Tibial artery (tissue), 4 donors: Measurements from ENCODE around the gene USE1.
A peak's percentile ranks its signal among the peaks of the same experiment; 100 is the strongest.

Experiments used
- DNase-seq, 2 donors: peaks; one replicate each; pipeline ENCODE4 v3.0.0-alpha.2; 2019
- H3K27ac ChIP-seq, 2 donors: fragments of 200-600 bp; sonication (generic) in 1 of 2; 1 replicate in 1 of 2; 2 replicates in 1 of 2; pipeline ENCODE4 v1.5.1; 2018 to 2019; ENCODE audit warnings: mild to moderate bottlenecking in 1 of 2
- H3K27me3 ChIP-seq, 2 donors: fragments of 200-600 bp; sonication (generic) in 1 of 2; one replicate each; pipeline versions ENCODE4 v1.5.1 to v1.6.0; 2016 to 2019
- H3K36me3 ChIP-seq, 3 donors: fragments of 200-600 bp; sonication (generic) in 2 of 3; one replicate each; pipeline ENCODE4 v1.5.1; 2016 to 2019; ENCODE audit warnings: mild to moderate bottlenecking in 2 of 3
- H3K4me1 ChIP-seq, 4 donors: fragments of 200-600 bp; sonication (generic) in 2 of 4; 1 replicate in 3 of 4; 2 replicates in 1 of 4; pipeline ENCODE4 v1.5.1; 2016 to 2019
- H3K4me3 ChIP-seq, 2 donors: fragments of 200-600 bp; sonication (generic) in 1 of 2; 1 replicate in 1 of 2; 2 replicates in 1 of 2; pipeline ENCODE4 v1.5.1; 2018 to 2019; ENCODE audit warnings: mild to moderate bottlenecking in 2 of 2
- H3K9me3 ChIP-seq, 3 donors: fragments of 200-600 bp; sonication (generic) in 1 of 3; one replicate each; pipeline ENCODE4 v1.5.1; 2016 to 2019
- CTCF ChIP-seq, 2 experiments: fragments of 200-600 bp in 1 of 2; fragments of 450-650 bp in 1 of 2; IDR thresholded peaks; one replicate each; pipeline ENCODE4 v1.5.1; 2017 to 2019; ENCODE audit warnings: antibody characterized with exemption in 2 of 2, mild to moderate bottlenecking in 1 of 2, moderate library complexity in 1 of 2
- intact Hi-C: fragments of 100-400 bp; cut with DNase I; formaldehyde crosslinking; loops from one replicate; pipeline ENCODE4 v1.15.0; 2023; ENCODE audit warnings: low total_unique reads

The USE1 gene, protein sequence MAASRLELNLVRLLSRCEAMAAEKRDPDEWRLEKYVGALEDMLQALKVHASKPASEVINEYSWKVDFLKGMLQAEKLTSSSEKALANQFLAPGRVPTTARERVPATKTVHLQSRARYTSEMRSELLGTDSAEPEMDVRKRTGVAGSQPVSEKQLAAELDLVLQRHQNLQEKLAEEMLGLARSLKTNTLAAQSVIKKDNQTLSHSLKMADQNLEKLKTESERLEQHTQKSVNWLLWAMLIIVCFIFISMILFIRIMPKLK

GRCh38 chr19:17215127-17215971, at the start of gene USE1:
Gene USE1, plus strand, starts transcription at chr19:17215357. Its CDS starts 49 bp downstream, at chr19:17215406.
- H3K27me3 ChIP-seq, result no peaks in the 10 kb centered on the region
- peaks cover 0 to 22% (median 16%) of the 10 kb centered on the region in 4 donors for H3K4me1 ChIP-seq
- peak; percentile 94 for DNase-seq
- peak within 1 kb of the TSS; percentile 89 to 91 for H3K27ac ChIP-seq
- H3K36me3 ChIP-seq, result peaks cover 37 to 63% (median 47%) of the 10 kb centered on the region in 3 donors
- intact Hi-C loops, result no loop called here
- no peak for TF ChIP-seq CTCF (IDR thresholded peaks at IDR 0.05)
- no peaks in the 10 kb centered on the region for H3K9me3 ChIP-seq
- H3K4me3 ChIP-seq, result peak within 1 kb of the TSS; percentile 66 to 93

- Histone ChIP-seq H3K4me3 (no peak overlapping the region), H3K36me3 (peaks cover 90 to 100% (median 93%) of the 10 kb centered on the region in 3 donors), H3K4me1 (no peaks in the 10 kb centered on the region), H3K9me3 (no peaks in the 10 kb centered on the region), H3K27ac (no peak overlapping the region), H3K27me3 (no peaks in the 10 kb centered on the region)
- intact Hi-C loops, result no loop called here
- TF ChIP-seq CTCF (IDR thresholded peaks at IDR 0.05), result no peak
- DNase-seq, result no peak
Measured at GRCh38 chr19:17165715-17166114, 49.4 kb upstream of the USE1 start.

DNA sequence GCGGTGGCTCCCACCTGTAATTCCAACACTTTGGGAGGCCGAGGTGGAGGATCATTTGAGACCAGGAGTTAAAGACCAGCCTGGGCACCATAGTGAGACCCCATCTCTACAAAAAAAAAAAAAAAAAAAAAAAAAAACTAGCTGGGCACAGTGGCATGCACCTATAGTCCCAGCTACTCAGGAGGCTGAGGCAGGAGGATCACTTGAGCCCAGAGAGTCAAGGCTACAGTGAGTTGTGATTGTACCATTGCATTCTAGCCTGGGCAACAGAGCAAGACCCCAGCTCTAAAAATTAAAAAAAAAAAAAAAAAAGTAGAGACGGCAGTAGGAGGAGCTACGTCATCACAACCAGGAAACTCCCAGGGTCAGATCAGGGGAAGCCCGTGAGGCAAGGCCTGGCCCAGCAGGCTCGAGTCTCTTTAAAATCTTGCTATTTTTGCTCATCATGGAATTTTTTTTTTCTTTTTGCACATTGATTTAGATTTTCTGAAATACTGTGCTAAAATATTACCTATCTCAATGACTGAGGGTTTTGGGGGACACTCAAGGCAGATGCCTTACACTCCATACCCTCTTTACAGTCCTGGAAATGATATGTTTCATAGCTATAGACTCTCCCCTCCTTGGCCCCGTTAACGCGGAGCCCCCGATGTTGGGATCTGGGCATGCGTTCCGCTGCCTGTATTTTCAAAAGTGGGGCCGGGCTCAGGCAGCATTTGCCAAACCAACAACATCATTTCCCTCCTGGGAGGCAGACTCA, 44.4 kb upstream of the USE1 start:
- intact Hi-C loops, result no loop called here
- no peak overlapping the region for H3K4me3 ChIP-seq
- TF ChIP-seq CTCF (IDR thresholded peaks at IDR 0.05), result no peak
- H3K4me1 ChIP-seq, result no peaks in the 10 kb centered on the region
- no peak for DNase-seq
- peaks cover 89 to 100% (median 90%) of the 10 kb centered on the region in 3 donors for H3K36me3 ChIP-seq
- no peaks in the 10 kb centered on the region for H3K27me3 ChIP-seq
- H3K9me3 ChIP-seq, result no peaks in the 10 kb centered on the region
- no peak overlapping the region for H3K27ac ChIP-seq

GRCh38 chr19:17171874-17172273, 43.3 kb upstream of the USE1 start:
- no peak overlapping the region for H3K27ac ChIP-seq
- H3K27me3 ChIP-seq, result no peaks in the 10 kb centered on the region
- H3K4me1 ChIP-seq, result no peaks in the 10 kb centered on the region
- TF ChIP-seq CTCF (IDR thresholded peaks at IDR 0.05), result no peak
- intact Hi-C loops, result no loop called here
- DNase-seq, result no peak
- peaks cover 89 to 100% (median 90%) of the 10 kb centered on the region in 3 donors for H3K36me3 ChIP-seq
- no peak overlapping the region for H3K4me3 ChIP-seq
- H3K9me3 ChIP-seq, result no peaks in the 10 kb centered on the region

- Histone ChIP-seq H3K9me3 (no peaks in the 10 kb centered on the region), H3K4me3 (no peak overlapping the region), H3K36me3 (peaks cover 92 to 100% (median 93%) of the 10 kb centered on the region in 3 donors), H3K27ac (no peak overlapping the region), H3K27me3 (no peaks in the 10 kb centered on the region), H3K4me1 (no peaks in the 10 kb centered on the region)
- no peak for TF ChIP-seq CTCF (IDR thresholded peaks at IDR 0.05)
- no peak for DNase-seq
- intact Hi-C loops, result no loop called here
Measured at GRCh38 chr19:17172624-17173345, 42.4 kb upstream of the USE1 start.
